Ureter (tissue), 1 donor: ENCODE data around the gene SLX9. TPM values are rescaled to one million over a fixed set of nuclear protein-coding genes. Genes with fewer than 3 reads are reported as not detected.

Source experiments
- DNase-seq: peaks from one replicate; pipeline ENCODE4 v3.0.0-alpha.2; 2020; ENCODE audit warnings: low spot score
- total RNA-seq: library from RNA; stranded (reverse); gene quantifications from one replicate; pipeline ENCODE4 v1.2.4, GENCODE V29; 2023
- donor health status: DM: yes; HTN: yes; CAD: no.

Gene SLX9
- total RNA-seq: 32.4 TPM

- DNase-seq: peak; percentile 78
Observed at GRCh38 chr21:44939532-44940115, at the start of gene SLX9. TSS of gene SLX9 (plus strand) at chr21:44940029. CDS start at chr21:44940058, 29 bp downstream.

DNA sequence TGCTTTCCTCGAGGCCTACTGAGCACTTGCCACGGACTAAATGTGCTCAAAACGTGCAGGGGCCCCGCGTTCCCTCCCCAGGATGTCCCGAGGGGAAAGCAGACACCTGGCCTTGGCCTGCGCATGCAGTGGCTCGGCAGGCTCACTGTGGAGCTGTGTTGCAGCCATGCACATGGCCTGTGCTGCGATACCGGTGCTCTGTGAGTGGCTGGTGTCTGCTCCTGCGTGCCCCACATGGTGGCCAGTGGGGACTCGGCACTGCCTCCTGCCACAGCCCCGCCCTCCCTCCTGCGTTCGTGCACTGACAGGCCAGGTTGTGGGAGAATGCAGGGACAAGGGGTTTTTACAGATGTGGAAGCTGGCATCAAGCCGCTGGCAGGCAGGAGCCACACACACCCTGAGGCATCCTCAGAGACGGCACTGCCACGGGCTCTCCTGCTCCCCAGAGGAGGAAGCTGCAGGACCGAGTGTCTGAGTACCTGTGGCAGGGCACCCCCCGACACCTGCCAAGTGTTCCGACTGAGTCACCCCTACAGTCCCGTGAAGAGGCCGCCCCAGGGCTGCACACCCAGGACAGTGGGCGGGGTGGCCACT is 49.4 kb upstream of the SLX9 start:
- DNase-seq: no peak

DNA sequence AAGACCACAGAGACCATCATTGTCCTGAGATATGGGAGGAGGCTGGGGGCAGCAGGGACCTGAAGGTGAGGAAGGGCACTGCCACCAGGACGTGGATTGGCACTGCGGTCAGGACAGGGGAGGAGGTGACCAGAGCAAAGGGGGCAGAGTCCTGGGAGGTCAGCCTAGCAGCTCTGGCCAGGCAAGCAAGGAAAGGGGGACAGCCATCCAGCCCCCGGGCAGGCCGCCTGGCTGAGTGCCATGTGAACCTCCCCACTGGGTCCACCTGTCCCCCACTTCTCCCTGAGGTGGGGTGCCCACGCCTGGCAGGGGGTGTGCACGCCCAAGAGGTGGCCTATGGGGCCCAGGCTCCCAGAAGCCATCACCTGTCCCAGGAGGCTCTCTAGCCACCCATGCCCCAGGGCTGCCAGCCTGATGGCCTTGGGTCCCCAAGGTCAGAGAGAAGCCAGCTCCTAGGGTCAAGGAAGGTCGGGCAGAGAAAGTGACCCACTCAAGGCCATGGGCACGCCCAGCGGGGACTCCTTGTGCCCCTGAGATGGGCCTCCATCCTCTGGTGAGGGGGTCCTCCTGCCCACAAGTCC is 48.8 kb upstream of the SLX9 start:
- no peak for DNase-seq

DNA sequence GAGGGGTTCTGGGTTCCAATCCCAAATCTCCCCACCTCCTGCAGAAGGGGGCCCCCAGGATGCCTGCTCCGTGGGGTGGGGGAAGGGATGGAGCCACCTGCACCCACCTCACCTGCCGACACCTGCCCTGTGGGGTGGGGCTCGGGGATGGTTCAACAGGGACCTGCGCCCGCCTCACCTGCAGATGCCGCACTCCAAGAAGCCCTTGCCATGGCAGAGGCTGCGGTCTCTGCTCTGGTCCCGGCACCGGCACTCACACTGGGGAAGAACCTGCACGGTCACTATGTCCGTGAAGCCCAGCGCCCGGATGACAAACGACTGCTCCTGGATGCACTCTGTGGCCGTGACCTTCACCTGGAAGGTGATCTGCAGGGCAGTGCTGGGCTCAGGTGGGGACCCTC is 48.2 kb upstream of the SLX9 start:
- DNase-seq: no peak

GRCh38 chr21:44892095-44892494 is 47.7 kb upstream of the SLX9 start:
- DNase-seq: no peak

DNA sequence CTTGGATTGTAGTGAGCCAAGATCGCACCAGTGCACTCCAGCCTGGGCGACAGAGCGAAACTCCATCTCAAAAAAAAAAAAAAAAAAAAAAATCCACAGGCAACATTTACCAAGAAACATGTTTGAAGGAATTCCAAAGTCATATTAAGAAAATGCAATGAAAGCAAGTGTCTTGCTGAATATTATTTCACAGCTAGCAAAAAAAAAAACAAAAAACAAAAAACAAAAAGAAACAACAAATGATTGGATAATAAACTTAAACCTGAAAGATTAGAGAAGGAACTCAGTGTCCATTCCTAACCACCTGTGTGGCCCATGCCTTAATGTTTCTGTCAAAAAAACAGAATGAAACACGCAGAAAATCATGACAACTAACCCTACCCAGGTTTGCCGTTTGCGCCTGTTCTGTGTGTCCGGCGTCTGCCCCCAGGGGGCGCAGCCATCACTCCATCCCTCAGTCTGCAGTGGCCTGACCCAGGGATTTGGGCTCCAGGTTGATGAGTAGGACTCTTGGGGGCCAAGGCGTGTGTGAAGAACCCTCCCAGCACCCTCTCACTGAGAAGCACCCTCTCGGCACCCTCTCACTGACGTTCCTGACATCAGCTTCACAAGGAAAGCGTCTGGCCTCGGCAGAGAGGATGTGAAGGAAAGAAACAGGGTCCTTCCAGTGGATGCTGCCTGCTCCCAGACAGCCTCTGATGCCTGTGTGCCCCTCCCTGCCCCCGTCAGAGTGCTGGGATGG is 47.1 kb upstream of the SLX9 start:
- DNase-seq: no peak

DNA sequence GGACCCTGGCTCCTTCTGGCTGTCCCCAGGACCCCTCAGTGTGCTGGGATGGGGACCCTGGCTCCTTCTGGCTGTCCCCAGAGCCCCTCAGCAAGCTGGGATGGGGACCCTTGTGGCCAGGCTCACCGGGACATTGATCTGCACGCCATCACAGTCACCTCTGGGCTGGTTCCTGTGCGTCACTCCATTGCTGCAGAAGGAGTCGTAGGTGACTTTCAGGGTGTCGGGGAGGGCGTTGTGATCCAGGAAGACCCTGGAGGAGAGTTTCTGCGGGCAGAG is 46.6 kb upstream of the SLX9 start:
- no peak for DNase-seq

GRCh38 chr21:44893948-44894656 is 45.7 kb upstream of the SLX9 start:
- no peak for DNase-seq

GRCh38 chr21:44894687-44895302 is 45.0 kb upstream of the SLX9 start:
- no peak for DNase-seq

GRCh38 chr21:44895859-44896258 is 44.0 kb upstream of the SLX9 start:
- no peak for DNase-seq

- DNase-seq: no peak
Observed at GRCh38 chr21:44896561-44897286, 43.1 kb upstream of the SLX9 start.

GRCh38 chr21:44897326-44898010 is 42.4 kb upstream of the SLX9 start:
- no peak for DNase-seq

DNA sequence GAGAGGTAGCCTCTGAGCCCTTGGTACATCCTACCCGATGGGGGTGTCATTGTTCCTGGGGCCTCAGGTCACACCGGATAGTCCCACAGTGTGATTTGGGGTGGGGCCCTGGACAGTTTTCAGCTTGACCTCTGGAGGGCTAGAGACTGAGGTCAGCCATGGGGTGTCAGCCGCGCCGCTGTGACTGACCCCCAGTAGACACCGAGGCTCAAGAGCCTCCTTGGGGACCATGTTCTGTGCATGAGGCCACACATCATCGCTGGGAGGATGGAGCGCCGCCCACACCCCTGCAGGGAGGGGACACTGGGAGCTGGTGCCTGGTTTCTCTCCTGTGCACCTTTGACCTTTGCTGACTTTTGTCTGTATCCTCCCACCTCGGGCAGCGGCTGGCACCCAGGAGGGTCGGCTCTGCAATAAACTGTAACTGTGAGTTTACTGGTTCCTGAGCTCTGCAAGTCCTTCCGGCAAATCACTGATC is 41.8 kb upstream of the SLX9 start:
- DNase-seq: no peak

DNA sequence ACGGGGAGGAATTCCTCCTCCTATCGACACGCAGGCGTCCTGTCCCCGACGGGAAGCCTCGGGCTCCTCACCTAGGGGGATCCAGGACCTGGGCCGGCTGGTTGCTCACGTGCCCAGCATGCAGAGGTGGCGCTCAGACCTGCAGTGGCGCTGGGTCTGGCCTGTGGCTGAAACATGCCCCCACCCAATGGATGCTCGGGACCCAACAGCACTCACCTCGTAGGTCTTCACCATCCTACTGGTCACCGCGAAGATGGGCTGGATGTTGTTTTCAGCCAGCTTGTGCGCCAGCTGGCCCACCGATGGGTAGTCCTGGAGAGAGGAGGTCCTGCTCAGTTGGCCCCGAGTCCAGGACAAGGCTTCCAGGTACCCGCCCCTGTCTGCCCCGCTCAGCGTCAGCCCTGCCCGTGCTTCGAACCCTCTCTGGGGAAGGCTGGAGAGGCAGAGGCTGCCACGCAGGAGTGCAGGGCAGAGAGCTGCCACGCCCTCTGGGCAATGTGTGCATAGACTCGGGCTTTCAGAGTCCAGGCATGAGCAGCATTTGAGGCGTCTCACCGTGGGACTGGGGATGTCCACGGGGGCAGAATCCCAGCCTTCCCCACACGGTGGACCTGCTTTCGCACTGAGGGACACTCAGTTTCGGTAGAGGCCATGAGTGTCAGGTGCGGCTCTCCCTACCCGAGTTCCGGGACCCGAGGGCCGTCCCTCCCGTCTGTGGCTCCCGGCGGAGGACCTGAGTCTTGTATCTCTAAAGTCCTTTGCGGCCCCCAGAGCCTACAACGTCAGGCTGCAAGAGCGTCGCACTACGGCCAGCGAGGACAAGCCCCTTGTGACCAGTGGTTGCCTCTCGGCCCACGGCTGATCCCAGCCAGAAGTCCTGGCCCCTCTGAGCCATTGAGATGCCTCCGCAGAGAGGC is 40.7 kb upstream of the SLX9 start:
- DNase-seq: no peak

GRCh38 chr21:44899768-44900558 is 39.9 kb upstream of the SLX9 start:
- no peak for DNase-seq

DNA sequence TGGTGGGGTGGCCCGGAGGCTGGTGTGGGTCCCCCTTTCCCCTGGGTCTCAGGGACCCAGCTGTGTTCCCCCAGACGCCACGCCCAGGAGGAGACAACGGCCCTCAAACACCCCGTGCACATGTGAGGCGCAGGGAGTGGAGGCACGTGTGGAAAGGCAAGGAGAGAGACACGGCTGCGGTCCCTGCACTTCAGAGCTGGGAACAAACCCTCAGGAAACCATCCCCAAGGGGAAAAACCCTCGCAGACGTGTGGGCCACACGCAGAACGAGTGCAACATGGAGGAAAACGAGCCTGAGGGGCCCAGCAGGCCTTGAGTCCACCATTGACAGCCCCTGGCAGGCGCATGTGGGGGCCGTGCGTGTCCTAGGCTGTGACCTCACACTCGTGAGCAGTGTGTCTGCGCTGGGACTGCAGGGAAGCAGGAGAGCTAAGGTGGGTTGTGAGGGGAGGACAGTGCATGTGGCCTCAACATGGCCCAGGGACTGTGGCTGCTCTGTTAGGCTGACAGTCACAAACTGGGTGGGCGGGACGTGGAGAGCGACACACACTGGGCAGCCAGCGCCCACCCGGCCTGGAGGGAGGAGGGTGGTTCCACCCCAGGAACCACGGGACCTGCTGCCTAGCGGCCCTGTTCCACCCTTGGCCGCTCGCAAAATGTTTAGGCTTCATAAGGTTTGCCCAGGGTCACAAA is 39.1 kb upstream of the SLX9 start:
- DNase-seq: no peak

DNA sequence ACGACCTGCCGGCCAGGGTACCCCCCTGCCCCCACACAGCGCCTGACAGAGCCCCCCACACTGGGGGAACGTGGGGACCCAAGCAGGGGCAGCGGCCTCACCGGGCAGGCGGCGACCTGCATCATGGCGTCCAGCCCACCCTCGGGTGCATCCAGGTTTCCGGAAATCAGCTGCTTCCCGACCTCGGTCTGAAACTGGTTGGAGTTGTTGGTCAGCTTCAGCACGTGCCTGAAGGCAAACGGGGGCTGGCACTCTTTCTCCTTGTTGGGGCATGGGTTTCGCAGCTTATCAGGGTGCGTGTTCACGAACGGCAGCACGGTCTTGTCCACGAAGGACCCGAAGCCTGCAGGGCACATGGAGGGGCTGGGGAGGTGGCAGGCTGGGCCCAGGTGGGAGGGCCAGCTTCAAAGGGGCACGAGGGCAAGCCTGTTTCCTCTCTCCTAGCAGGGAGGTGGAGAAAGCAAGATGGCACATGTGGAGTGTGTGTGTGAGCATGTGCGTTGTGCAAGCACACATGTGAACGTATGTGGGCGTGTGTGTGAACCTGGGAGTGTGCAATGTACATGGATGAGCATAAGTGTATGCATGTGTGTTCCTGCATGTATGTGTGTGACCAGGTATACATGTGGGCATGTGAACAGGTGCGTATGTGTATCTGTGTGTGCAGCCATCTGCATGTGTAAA is 38.3 kb upstream of the SLX9 start:
- DNase-seq: no peak
